Calu3 (cell line): ENCODE results near the gene JAKMIP3. TPM values are rescaled to one million over a fixed set of nuclear protein-coding genes. Genes with fewer than 3 reads are reported as not detected.

ENCODE experiments used
- BruUV-seq: library from RNA; stranded (reverse); fragments of 400-500 nt; replicated peaks from 2 replicates; lab custom pipeline; 2021; lab: Mats Ljungman, UMichigan
- CTCF ChIA-PET: fragments of 300-600 bp; sonication (Branson Sonifier 250); formaldehyde crosslinking; loops from one replicate; lab custom pipeline; 2022; ENCODE audit warnings: antibody characterized with exemption; lab: Charles Lee
- DNase-seq: peaks from one replicate; pipeline ENCODE4 v3.0.0; 2022
- H3K27ac Mint-ChIP-seq: one replicate; pipeline ENCODE4 v1.8.0; 2022; ENCODE audit warnings: mixed read lengths; ENCODE audit not compliant: unreplicated experiment
- H3K27me3 Mint-ChIP-seq: one replicate; pipeline ENCODE4 v1.8.0; 2022; ENCODE audit warnings: mixed read lengths; ENCODE audit not compliant: unreplicated experiment
- H3K36me3 Mint-ChIP-seq: one replicate; pipeline ENCODE4 v1.8.0; 2022; ENCODE audit warnings: mild to moderate bottlenecking, moderate library complexity, mixed read lengths; ENCODE audit not compliant: insufficient read depth, unreplicated experiment
- H3K4me1 Mint-ChIP-seq: one replicate; pipeline ENCODE4 v1.8.0; 2022; ENCODE audit warnings: mild to moderate bottlenecking, low read depth, mixed read lengths; ENCODE audit not compliant: unreplicated experiment
- H3K4me3 Mint-ChIP-seq: one replicate; pipeline ENCODE4 v1.8.0; 2022; ENCODE audit warnings: mild to moderate bottlenecking, low read depth, moderate library complexity, mixed read lengths; ENCODE audit not compliant: unreplicated experiment
- H3K9me3 Mint-ChIP-seq: one replicate; pipeline ENCODE4 v1.8.0; 2022; ENCODE audit warnings: low read depth, mixed read lengths; ENCODE audit not compliant: unreplicated experiment
- intact Hi-C: fragments of 100-400 bp; cut with micrococcal nuclease; formaldehyde crosslinking; loops from one replicate; pipeline ENCODE4 v1.10.0; 2022; ENCODE audit not compliant: unreplicated experiment
- total RNA-seq: library from RNA; stranded (reverse); gene quantifications from 2 replicates; pipeline ENCODE4 v1.2.3, GENCODE V29; 2022
- TF ChIP-seq, protein P1 (sequence below): fragments of 200-600 bp; IDR thresholded peaks from one replicate; pipeline ENCODE4 v1.8.0; 2022; ENCODE audit warnings: antibody characterized with exemption; ENCODE audit not compliant: unreplicated experiment

JAKMIP3 gene
- total RNA-seq, 1 experiment from 2014 or later = 0.05 TPM

GRCh38 chr10:132033632-132034031 lies 32.1 kb upstream of the JAKMIP3 start:
- Mint-ChIP-seq H3K36me3 (no peaks in the 10 kb centered on the region), H3K9me3 (no peaks in the 10 kb centered on the region), H3K4me1 (no peaks in the 10 kb centered on the region), H3K27me3 (peaks cover 94% of the 10 kb centered on the region), H3K27ac (no peak overlapping the region), H3K4me3 (no peak overlapping the region)
- TF ChIP-seq, protein P1, sequence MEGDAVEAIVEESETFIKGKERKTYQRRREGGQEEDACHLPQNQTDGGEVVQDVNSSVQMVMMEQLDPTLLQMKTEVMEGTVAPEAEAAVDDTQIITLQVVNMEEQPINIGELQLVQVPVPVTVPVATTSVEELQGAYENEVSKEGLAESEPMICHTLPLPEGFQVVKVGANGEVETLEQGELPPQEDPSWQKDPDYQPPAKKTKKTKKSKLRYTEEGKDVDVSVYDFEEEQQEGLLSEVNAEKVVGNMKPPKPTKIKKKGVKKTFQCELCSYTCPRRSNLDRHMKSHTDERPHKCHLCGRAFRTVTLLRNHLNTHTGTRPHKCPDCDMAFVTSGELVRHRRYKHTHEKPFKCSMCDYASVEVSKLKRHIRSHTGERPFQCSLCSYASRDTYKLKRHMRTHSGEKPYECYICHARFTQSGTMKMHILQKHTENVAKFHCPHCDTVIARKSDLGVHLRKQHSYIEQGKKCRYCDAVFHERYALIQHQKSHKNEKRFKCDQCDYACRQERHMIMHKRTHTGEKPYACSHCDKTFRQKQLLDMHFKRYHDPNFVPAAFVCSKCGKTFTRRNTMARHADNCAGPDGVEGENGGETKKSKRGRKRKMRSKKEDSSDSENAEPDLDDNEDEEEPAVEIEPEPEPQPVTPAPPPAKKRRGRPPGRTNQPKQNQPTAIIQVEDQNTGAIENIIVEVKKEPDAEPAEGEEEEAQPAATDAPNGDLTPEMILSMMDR = no peak
- no TSS peak for BruUV-seq
- intact Hi-C loops = no loop called here
- no peak for DNase-seq
- CTCF ChIA-PET = no interaction called here

DNA sequence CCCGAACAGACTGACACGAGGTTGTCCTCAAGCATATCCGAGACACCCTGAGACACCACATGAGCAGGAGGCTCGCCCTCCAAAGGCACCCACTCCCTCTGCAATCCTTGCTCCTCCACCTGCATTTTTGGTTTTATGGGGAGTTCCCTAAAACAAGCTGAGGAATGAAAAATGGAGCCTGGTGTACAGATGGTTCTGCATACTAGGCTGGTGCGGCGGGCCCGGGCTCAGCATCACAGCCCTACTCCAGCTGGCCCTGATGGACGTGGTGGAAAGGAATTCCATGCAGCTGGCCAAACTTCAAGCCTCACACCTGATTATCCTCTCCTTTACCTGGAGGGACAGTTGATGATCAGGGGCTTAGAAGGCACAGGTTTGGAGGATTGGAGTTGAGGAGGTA lies 30.3 kb upstream of the JAKMIP3 start:
- CTCF ChIA-PET = interaction anchor here (1.2 kb wide), 1 partner anchor 12 kb away, joined by 3 read pairs; no protein-coding TSS in a partner anchor
- H3K36me3 Mint-ChIP-seq = no peaks in the 10 kb centered on the region
- TF ChIP-seq, protein P1 = no peak
- intact Hi-C loops = no loop called here
- H3K9me3 Mint-ChIP-seq = no peaks in the 10 kb centered on the region
- no peak overlapping the region for H3K4me3 Mint-ChIP-seq
- no peak for DNase-seq
- no peak overlapping the region for H3K27ac Mint-ChIP-seq
- no peaks in the 10 kb centered on the region for H3K4me1 Mint-ChIP-seq
- peaks cover 84% of the 10 kb centered on the region for H3K27me3 Mint-ChIP-seq
- BruUV-seq = no TSS peak

- intact Hi-C loops = no loop called here
- BruUV-seq = no TSS peak
- Mint-ChIP-seq H3K27ac (no peak overlapping the region), H3K9me3 (no peaks in the 10 kb centered on the region), H3K4me1 (no peaks in the 10 kb centered on the region), H3K4me3 (no peak overlapping the region), H3K36me3 (no peaks in the 10 kb centered on the region), H3K27me3 (peaks cover 85% of the 10 kb centered on the region)
- TF ChIP-seq, protein P1 = no peak
- CTCF ChIA-PET = interaction anchor here (1.2 kb wide), 1 partner anchor 13 kb away, joined by 3 read pairs; no protein-coding TSS in a partner anchor
- no peak for DNase-seq
Measured at GRCh38 chr10:132036153-132036886, 29.4 kb upstream of the JAKMIP3 start.

- Mint-ChIP-seq H3K4me3 (peak overlapping the region; percentile 32), H3K27ac (no peak overlapping the region), H3K36me3 (no peaks in the 10 kb centered on the region), H3K9me3 (no peaks in the 10 kb centered on the region), H3K27me3 (peaks cover 85% of the 10 kb centered on the region), H3K4me1 (no peaks in the 10 kb centered on the region)
- no TSS peak for BruUV-seq
- TF ChIP-seq, protein P1 = no peak
- intact Hi-C loops = no loop called here
- no peak for DNase-seq
- CTCF ChIA-PET = interaction anchor here (1.2 kb wide), 1 partner anchor 14 kb away, joined by 3 read pairs; no protein-coding TSS in a partner anchor
Measured at GRCh38 chr10:132036887-132037675, 28.7 kb upstream of the JAKMIP3 start.
